OCI-M2 (cell line): ENCODE measurements around the gene GAB2.
"Not testable (repeated sequence)": the region's sequence is repeated elsewhere in the genome, so short reads cannot be mapped to it uniquely, and the experiment has no call there.

Source experiments
- DNase-seq: peaks from one replicate; lab custom pipeline; 2025; ENCODE audit not compliant: unreplicated experiment; lab: John Stamatoyannopoulos, UW

The GAB2 gene

DNA sequence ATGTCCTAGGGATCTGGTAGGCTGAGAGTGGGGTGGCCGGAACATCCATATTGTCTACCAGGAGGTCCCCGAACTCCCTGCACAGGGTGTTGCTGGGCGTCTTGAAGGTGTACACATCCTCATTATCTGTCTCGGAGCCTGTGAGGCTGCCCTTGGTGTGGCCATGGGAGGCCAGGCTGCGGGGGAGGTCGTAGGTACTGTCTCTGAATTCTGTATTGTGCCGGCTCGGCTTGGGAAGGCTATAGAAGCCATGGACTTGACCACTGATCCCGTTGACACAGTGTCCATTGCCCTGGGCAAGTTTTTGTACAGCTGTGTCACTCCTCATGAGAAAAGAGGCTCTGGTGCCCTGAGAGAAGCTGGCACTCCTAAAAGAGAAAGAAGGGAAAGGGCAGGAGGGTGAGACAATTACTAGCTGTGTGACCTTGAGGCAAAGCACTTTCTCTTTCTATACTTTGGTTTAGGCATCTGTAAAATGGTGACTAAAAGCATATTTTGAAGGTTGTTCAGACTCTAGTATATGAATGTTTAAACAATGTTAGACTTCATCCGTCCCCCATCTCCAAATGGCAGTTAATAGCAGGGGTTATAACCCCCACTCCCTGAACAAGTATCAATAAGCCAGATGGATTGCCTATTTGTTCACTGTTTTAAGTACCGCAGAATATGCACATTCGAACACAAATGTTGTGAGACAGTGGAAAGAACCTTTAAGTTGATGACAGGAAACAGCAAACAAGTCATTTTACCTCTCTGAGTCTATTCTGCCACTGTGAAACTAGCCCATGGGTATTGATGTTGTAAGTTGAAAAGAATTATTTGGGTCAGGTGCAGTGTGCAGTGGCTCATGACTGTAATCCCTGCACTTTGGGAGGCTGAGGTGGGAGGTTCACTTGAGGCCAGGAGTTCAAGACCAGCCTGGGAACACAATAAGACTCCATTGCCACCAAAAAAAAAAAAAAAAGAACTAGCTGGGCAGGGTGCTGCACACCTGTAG, 190.6 kb downstream of the GAB2 start:
- DNase-seq: no peak

DNA sequence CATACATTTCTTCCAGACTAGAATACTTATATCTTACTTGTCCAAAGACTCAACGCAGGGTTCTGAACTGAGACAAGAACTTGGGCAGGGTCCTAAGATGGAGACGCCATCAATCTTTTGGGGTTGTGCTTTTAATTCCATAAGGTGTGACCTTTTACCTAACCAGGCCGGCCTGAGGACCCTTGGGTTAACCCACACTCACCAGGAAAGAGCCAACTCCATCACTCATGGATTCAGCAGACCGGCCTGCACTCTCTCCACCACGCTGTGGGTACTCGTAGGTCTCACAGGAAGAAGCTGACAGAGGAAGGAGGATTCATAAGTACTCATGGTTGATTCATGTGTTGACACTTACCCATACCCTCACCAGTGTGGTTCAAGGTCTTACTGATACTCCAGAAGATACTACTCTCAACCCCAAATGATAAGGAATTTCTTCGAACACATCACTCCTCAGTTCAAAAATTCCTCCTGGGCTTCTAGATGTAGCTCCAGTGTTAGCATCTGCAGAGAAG, 192.7 kb downstream of the GAB2 start:
- no peak for DNase-seq

DNA sequence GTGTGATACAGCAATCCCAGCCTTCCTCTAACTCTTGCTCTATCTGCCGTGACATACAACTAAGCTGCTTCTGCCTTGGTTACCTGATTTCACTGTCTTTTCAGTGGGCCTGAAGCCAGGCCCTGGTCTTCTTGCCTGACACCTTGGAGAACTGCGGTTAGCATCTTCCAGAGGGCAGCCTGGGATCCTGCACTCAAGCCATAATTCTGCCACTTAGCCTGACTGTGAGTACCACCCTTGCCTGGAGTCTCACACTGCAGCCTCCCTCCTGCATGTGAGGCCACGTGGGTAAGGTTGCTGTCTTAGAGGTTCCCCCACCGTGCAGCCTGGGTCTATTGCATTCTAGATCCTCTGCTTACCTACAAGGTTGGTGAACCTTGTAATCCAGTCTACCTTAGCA, 193.1 kb downstream of the GAB2 start:
- no peak for DNase-seq

DNA sequence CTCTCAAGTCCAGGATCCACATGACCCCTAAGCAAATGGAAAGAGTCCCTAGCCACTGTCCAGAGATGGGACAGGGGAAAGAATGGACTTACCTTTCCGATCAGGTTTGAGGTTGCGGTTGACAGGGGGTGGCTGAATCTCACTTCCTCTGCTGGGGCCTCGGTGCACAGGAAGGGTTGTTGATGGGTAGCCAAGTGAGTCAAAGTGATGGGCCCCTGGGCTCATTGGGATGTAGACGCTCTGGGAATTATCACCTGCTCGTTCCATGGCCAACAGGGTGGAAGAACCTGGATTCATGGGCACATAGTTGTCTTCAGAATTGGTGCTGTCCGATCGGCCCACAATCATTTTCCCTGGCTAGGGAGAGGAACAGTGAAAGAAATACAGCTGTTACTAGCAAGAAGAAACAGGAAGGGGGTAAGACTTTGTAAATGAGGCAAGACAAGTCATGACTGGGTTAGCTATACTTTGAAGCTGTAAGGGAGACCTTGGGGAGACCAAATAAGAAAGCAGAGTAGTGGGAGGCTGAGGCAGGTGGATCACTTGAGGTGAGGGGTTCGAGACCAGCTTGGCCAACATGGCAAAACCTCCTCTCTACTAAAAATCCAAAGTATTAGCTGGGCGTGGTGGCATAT, 194.2 kb downstream of the GAB2 start:
- DNase-seq: no peak

DNA sequence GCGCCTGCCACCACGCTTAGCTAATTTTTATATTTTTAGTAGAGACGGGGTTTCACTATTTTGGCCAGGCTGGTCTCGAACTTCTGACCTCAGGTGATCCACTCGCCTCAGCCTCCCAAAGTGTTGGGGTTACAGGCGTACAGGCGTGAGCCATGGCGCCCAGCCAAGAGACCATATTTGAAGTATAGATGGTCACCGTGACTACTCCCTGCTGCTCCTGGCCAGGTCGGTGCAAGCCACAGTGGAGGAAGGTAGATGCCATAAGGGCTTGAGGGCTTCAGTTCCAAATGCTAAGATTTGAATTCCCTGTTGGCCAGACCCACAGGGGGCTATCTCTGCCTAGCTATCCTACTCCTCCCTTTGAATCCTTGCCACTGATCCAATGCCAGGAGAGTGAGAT, 194.9 kb downstream of the GAB2 start:
- DNase-seq: not testable (repeated sequence)

DNA sequence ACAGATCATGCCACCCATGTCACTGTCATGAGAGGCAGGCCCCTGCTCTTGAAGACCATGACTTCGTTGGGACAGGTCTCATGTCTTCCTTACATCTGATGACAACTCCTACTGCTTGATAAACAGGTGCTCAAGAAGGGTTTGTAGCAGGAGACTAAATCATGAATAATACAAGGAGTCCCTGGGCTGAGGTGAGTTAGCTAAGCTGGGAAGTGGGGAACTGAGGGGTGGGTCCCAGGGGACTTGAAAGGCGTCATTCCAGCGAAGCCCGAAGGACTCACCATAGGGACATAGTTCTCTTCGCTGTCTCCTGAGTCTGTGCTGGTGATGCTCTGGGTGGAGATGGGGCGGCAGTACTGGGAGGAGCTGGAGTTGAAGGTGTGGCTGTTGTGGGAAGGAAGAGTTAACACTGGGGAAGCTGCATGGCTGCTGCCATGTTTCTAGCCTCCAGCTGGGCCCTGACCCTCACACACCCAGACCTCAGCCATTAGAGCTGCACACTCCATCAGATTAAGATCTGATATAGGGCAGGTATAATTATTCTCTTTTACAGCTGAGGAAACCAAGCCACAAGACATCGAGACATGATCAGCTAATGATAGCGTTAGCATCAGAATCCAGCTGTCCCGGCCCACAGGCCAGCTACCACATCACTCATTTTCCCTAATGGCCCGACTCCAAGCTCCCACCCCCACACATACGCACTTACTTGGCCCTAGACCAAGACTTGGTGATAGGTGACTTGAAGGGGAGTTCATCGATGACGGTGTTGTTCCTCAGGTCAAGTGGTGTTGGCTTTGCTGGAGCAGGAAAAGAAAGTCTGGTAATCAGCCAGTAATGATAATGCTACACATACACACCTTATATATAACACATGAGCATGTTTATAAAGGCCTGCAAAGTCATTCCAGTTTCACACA, 196.0 kb downstream of the GAB2 start:
- no peak for DNase-seq

DNA sequence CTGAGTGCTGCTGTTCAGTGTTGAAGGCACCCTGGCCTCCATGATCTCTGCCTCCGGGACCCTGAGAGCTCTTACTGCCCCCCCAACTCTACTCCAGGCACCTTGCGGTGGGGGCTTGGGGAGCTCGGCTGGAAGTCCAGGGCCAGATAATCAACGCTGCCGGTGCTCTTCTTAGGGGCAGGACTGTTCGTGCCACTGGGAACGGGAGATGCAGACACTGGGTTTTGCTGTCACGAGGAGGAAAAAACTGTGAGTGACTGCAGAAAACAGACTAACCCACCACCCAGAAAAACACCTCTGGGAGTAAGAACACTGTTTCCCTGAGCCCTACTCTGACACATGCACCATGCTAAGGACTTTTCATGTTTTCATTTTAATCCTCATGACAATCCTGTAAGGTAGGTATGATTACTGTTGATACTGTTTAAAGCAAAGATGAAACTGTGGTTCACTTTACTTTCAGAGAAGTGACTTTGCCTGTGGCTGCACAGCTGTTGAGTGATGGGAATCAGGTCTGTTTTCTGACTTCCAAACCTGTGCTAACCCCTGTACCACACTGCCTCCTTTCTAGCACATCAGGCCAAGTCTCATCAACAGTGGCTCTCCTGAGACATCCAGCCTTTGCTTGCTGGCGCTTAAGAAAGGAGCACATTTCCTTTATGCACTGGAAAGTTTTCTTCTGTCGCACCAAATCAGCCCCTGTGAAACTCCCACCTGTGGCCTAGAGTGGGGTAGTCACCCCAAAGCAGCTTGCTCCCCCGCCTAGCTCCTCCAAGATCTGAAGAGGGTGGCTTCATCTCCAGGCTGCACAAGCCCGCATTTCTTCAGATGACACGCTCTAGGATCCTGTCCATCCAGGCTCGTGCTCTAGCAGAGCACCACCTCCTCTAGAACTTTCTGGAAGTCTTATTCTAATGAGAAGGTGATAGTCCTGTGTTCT, 197.1 kb downstream of the GAB2 start:
- DNase-seq: no peak

DNA sequence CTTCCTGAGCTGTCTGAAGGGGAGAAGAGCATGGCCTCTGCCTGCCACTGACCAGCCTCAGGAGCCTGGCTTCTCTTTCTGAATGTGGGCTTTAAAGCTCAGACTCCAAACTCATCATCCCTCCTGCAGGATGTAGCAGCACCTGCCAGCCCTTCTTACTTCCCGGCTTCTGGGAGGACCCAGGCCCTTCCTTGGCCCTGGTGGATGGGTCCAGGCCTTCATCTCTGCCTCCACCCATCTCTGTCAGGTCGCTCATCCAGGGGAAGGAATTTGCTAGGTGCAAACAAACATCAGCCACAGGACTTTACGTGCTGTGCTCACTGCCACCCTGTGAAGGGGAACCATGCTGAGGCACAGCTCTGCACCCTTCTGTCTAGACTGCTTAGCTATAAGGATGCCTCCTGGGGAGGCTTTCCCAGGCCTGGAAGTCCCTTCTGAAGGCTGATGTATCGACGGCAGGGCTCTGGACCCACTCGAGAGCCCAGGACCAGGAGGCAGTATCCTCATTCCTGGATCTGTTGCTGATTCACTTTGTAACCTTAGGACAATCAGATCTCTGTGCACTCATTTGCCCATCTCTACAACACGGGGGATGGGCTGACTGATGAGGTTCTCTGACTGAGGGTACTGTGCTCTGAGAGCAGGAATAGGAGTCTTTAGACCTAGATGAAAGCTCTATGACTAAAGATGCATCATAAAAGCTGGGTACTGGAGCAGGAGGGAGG, 198.0 kb downstream of the GAB2 start:
- DNase-seq: no peak

DNA sequence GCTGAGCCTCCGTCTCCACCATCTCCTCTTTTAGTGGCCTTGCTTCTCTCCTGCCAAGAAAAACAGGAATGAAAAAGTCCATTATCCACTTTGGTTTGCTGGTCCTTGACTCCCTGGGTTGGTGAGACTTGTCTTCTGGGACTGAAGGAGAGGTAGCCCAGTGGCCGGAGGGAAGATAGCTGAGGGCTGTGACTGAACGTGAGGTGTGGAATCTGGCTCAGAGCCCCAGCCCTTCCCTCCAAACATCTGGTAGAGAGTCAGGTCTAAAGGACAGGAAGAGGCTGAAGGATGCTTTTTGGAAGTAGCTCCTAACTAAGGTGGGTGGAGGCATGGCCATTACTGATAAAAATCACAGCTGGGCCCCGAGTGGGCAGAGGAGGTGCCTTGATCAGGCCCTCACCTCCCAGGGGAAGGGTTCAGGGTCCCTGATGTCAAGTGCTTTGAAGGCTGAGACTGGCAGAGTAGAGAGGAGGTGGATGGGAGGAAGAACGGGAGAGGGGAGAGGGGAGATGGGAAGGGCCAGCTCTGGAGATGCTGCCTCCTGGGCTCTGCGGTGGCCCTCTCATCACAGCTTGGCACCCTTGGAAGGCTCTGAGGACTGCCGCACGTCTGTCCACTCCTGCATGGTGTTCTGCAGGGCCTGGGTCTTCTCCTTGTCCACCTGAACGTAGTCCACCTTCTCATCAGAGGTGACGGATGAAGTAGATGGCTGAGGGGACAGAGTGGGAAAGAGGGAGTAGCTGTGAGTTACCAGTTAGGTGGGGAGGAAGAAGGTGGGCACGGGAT, 198.7 kb downstream of the GAB2 start:
- DNase-seq: no peak

DNA sequence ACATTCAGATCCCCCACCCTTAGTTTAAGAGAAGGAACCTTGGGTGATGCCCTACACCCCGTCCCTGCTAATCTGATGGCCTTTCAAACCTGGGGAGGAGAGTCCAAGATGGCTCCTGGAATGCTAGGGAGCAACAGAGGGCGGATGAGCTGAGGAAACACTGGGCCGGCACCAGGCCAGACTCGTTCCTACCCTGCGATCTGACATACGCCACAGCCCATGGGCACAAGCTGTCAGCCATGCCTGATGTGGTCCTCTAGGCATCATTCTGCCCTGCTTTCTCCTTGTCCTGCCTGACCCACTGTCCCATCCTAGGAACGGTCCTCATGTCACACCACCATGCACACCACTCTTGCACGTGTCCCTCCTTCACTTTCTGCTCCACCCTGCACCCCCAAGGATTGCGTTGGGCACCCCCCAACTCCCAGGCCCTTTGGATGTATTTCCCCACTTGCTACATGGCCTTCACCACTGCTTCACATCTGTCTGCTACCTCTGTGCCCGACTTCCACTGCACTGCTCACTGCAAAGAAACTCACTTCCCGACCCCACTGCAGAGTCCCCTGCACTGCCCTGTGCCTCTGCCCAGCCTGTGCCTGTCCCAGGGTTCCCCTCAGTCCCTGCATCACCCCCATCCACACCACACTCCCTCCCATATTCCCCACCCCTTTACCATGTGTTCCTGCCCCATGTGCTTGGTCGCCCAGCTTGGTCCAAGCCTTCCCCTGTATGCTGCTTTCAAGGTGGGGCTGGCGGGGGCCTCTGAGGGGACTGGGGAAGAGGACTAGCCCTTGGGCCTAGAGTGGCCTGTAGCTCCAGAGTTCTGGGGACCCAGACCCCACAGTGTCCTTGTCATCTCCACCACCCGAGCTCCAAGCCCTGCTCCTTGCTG, 199.7 kb downstream of the GAB2 start:
- no peak for DNase-seq

DNA sequence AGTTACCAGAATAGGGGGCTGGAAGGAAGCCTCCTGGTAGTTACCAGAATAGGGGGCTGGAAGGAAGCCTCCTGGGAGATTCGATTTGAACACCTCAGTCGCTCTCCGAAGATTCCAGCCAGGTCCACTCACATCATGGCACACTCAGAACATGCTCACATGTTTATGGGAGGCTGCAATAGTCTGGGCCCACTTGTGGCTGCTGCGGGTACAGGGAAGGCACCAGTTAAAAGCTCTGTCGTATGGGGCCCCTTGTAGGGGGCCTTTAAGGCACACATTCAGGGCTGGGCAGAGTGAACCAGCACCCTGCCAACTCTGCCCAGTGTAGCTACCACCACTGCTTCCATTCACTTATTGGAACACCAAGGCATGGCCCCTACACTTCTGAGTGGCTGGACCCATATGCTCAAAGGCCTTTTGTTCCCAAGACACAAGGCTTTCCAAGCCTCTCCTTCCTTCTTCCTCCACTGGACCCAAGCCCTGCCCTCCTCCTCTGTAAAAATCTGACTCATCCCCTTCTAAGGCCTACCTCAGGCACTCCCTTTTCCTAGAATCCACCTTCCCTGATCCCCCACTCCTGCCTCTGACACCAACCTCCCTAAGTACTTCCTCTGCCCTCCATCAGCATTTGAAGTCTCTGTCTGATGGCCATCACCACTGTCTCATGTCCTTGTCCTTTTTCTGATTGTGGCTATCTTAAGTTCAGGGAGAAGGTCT, 200.9 kb downstream of the GAB2 start:
- DNase-seq: no peak

DNA sequence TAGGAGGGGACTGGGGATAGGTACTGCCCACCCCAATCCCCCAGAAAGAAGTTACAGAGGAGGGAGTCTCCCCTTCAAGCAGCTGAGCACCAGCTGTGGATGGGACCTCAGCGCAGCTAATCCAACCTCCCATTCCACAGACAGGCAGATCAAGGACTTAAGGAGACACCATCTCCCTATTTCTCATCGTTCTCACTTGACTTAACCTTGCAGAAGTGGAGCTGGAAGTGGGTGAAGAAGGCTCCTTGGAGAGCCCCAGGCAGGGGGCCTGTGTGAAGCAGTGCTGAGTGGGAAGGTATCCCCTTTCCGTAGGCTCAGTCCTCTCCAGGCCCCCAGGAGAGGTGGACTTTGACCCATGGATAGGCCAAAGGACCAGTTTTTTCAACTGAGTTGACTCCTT, 201.6 kb downstream of the GAB2 start:
- no peak for DNase-seq

DNA sequence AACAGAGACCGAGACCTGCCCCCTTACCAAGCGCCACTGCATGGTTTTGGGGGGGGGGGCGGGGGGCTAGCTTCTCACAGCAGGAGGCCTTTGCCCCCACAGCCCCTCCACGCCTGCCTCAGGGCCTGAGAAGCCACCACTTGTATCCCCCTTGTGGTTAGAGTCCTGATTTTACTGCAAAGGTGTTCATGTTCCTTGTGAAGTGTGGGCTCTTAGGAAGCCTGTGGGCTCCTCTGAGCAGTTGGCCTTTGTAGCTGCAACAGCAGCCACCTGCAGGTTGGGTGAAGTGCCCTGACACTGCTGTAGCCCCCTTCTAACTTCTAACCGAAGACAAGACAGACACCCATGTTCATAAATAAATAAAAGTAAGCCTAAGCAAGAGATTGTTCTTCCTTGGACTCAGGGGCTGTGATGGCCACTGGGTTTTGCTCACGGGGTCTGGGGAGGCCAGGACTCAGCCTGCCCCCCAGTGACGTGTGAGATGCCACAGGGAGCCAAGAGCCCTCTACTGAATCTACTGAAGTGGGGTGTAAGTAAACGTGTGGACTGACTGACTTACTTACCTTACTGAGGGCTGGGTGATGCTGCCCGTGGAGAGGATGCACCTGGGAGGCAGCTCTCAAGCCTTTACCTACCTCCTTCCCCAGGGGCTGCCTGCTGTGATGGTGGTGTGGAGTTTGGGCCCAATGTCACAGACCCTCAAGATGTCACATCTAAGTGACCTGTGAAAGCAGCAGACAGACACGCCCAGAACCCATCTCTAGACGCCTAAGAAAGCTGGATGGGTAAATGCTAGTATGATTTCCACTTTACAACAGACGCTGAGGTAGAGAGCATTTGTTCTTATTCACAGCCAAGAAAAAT, 203.1 kb downstream of the GAB2 start:
- no peak for DNase-seq

DNA sequence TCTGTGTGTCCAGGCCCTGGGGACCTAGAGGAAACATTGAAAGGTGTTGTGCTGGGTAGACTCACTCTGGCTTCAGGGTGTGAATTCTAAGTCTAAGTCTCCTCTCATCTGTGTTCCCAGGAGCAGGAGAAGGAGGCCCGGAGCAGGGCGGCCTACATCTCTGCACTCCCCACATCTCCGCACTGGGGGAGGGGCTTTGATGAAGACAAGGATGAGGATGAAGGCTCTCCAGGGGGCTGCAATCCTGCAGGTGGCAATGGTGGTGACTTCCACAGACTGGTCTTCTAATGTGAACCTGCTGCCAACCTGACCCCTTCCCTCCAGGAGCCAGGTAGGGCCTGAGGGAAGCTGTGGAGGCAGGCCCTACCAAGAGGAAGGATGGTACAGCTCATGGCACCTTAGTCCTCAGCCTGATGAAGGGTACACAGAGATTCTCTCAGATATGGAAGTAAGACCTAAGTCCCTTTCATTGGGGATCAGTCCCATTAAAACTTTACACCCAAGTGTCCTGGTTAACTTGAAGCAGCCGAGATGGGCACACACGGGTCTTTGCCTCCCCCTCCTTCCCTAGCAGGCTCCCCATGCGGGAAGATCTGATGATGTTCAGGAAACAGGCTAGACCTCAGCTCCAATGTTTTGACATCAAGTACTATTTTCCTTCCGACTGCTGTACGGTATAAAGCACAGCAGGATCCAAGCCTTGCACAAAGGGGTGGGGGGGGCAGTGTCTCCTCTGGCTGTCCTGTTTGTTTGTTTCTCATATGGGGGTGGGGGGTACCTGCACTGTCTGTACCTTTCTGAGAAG, 203.9 kb downstream of the GAB2 start:
- no peak for DNase-seq
